Sciatic nerve (tissue), 2 donors: ENCODE results near the gene CDK18. TPM values are rescaled to one million over a fixed set of nuclear protein-coding genes. Genes with fewer than 3 reads are reported as not detected.

Source experiments
- ATAC-seq: fragments of 200-7000 bp; cut with Tn5 transposase; one replicate; pipeline ENCODE4 v1.9.1; 2020; ENCODE audit warnings: mild to moderate bottlenecking, moderate library complexity
- DNase-seq: peaks from one replicate; pipeline ENCODE4 v3.0.0-alpha.2; 2020; ENCODE audit warnings: low spot score
- intact Hi-C: fragments of 100-400 bp; cut with DNase I; formaldehyde crosslinking; loops from one replicate; pipeline ENCODE4 v1.14.2; 2022
- total RNA-seq: library from RNA; stranded (reverse); fragmentation: NEBNext Ultra II Directional; extraction: Animal tissue kit (Norgen Biotek cat#: 25700); gene quantifications from one replicate; pipeline ENCODE4 v1.2.1, GENCODE V29; 2021
- donor health status: DM: no; HTN: no; CAD: no.
- donor health status: DM: no; HTN: no; CAD: no.

The CDK18 gene
- total RNA-seq, 1 donor from 2014 or later, result 9.4 TPM

GRCh38 chr1:205517763-205518162, 13.3 kb downstream of the CDK18 start:
- no peak for ATAC-seq
- no peak for DNase-seq
- intact Hi-C loops, result no loop called here

- ATAC-seq (no peak), DNase-seq (no peak)
- intact Hi-C loops, result no loop called here
Measured at GRCh38 chr1:205518661-205519540, 14.4 kb downstream of the CDK18 start.

- no peak for ATAC-seq
- DNase-seq, result no peak
- intact Hi-C loops, result loop anchor here (10.0 kb wide), 1 partner anchor 85 kb away; no protein-coding TSS in a partner anchor
Measured at GRCh38 chr1:205519541-205520131, 15.2 kb downstream of the CDK18 start.

- no peak for DNase-seq
- intact Hi-C loops, result loop anchor here (10.0 kb wide), 1 partner anchor 86 kb away; no protein-coding TSS in a partner anchor
- ATAC-seq, result no peak
Measured at GRCh38 chr1:205520709-205521108, 16.2 kb downstream of the CDK18 start.

GRCh38 chr1:205521686-205522085, 17.2 kb downstream of the CDK18 start:
- intact Hi-C loops, result loop anchor here (10.0 kb wide), 1 partner anchor 87 kb away; no protein-coding TSS in a partner anchor
- DNase-seq, result no peak
- ATAC-seq, result no peak

GRCh38 chr1:205522692-205523091, 18.2 kb downstream of the CDK18 start:
- ATAC-seq, result no peak
- no peak for DNase-seq
- intact Hi-C loops, result loop anchor here (10.0 kb wide), 1 partner anchor 88 kb away; no protein-coding TSS in a partner anchor

- no peak for DNase-seq
- ATAC-seq, result no peak
- intact Hi-C loops, result loop anchor here (10.0 kb wide), 1 partner anchor 89 kb away; no protein-coding TSS in a partner anchor
Measured at GRCh38 chr1:205523261-205523890, 18.9 kb downstream of the CDK18 start.

GRCh38 chr1:205523891-205524793, 19.7 kb downstream of the CDK18 start:
- DNase-seq (peak; percentile 88), ATAC-seq (peak; percentile 65)
- intact Hi-C loops, result loop anchor here (2.0 to 10.0 kb wide), 2 partner anchors 35 to 89 kb away; no protein-coding TSS in a partner anchor

GRCh38 chr1:205524794-205525101, 20.3 kb downstream of the CDK18 start:
- intact Hi-C loops, result loop anchor here (2.0 to 10.0 kb wide), 3 partner anchors 36 to 90 kb away; no protein-coding TSS in a partner anchor
- no peak for DNase-seq
- ATAC-seq, result no peak

GRCh38 chr1:205525495-205526285, 21.2 kb downstream of the CDK18 start:
- no peak for DNase-seq
- no peak for ATAC-seq
- intact Hi-C loops, result loop anchor here (2.0 to 10.0 kb wide), 3 partner anchors 37 to 91 kb away; no protein-coding TSS in a partner anchor

- ATAC-seq (no peak), DNase-seq (no peak)
- intact Hi-C loops, result loop anchor here (5.0 to 10.0 kb wide), 2 partner anchors 61 to 92 kb away; no protein-coding TSS in a partner anchor
Measured at GRCh38 chr1:205526431-205526830, 22.0 kb downstream of the CDK18 start.

GRCh38 chr1:205527931-205528330, 23.5 kb downstream of the CDK18 start:
- intact Hi-C loops, result loop anchor here (5.0 to 10.0 kb wide), 2 partner anchors 59 to 93 kb away; no protein-coding TSS in a partner anchor
- no peak for ATAC-seq

GRCh38 chr1:205528446-205528886, 24.0 kb downstream of the CDK18 start:
- DNase-seq, result no peak
- ATAC-seq, result no peak
- intact Hi-C loops, result loop anchor here (5.0 to 10.0 kb wide), 2 partner anchors 59 to 94 kb away; no protein-coding TSS in a partner anchor

More at GRCh38 chr1:205527931-205528330, 23.5 kb downstream of the CDK18 start:
- DNase-seq, result no peak

- DNase-seq (peak; percentile 92), ATAC-seq (peak; percentile 92)
- intact Hi-C loops, result loop anchor here (5.0 to 10.0 kb wide), 2 partner anchors 58 to 94 kb away; no protein-coding TSS in a partner anchor
Measured at GRCh38 chr1:205528887-205529825, 24.7 kb downstream of the CDK18 start.

GRCh38 chr1:205530116-205530515, 25.6 kb downstream of the CDK18 start:
- intact Hi-C loops, result loop anchor here (2.0 kb wide), 1 partner anchor 131 kb away; no protein-coding TSS in a partner anchor
- ATAC-seq, result no peak
- no peak for DNase-seq
